Neural cell (in vitro differentiated cells): ENCODE data around the gene ARNT2. TPM values are rescaled to one million over a fixed set of nuclear protein-coding genes. Genes with fewer than 3 reads are reported as not detected.

Experiments used
- H2AFZ ChIP-seq: fragments of 200-600, 300-800 bp; sonication (generic), shearing (Covaris generic); 2 replicates; pipeline ENCODE4 v1.6.0; 2014; ENCODE audit warnings: low read depth, mild to moderate bottlenecking, antibody characterized with exemption, low read length, moderate library complexity
- H3F3A ChIP-seq: fragments of 200-600 bp; shearing (Covaris generic); 2 replicates; pipeline ENCODE4 v1.6.1; 2016; ENCODE audit warnings: mild to moderate bottlenecking, moderate library complexity, mixed read lengths, antibody characterized with exemption, low read length; ENCODE audit not compliant: insufficient read depth, poor library complexity, severe bottlenecking
- H3K27ac ChIP-seq: fragments of 200-600, 300-800 bp; sonication (generic), shearing (Covaris generic); 2 replicates; pipeline ENCODE4 v1.5.1; 2014; ENCODE audit warnings: mild to moderate bottlenecking, low read length, moderate library complexity
- H3K27me3 ChIP-seq: fragments of 300-800, 200-600 bp; sonication (generic), shearing (Covaris generic); 2 replicates; pipeline ENCODE4 v1.6.0; 2014; ENCODE audit warnings: mild to moderate bottlenecking, low read depth, low read length, moderate library complexity; ENCODE audit not compliant: insufficient read depth
- H3K36me3 ChIP-seq: fragments of 300-800, 200-600 bp; sonication (generic), shearing (Covaris generic); 2 replicates; pipeline ENCODE4 v1.5.1; 2014; ENCODE audit warnings: mild to moderate bottlenecking, antibody characterized with exemption, low read length, moderate library complexity; ENCODE audit not compliant: insufficient read depth
- H3K4me2 ChIP-seq: fragments of 300-800, 200-600 bp; sonication (generic), shearing (Covaris generic); 2 replicates; pipeline ENCODE4 v1.6.0; 2014; ENCODE audit warnings: mild to moderate bottlenecking, low read length
- H3K4me3 ChIP-seq: fragments of 300-800, 200-600 bp; sonication (generic), shearing (Covaris generic); 2 replicates; pipeline ENCODE4 v1.5.1; 2014; ENCODE audit warnings: mild to moderate bottlenecking, low read length, moderate library complexity
- H3K79me2 ChIP-seq: fragments of 200-600 bp; shearing (Covaris generic); replicated peaks from 2 replicates; pipeline ENCODE4 v1.6.0; 2014; ENCODE audit warnings: mild to moderate bottlenecking, low read length, moderate library complexity; ENCODE audit not compliant: insufficient read depth
- H3K9ac ChIP-seq: fragments of 300-800, 200-600 bp; sonication (generic), shearing (Covaris generic); 2 replicates; pipeline ENCODE4 v1.6.1; 2016; ENCODE audit warnings: mild to moderate bottlenecking, low read length, mixed read lengths
- H3K9me2 ChIP-seq: fragments of 200-600 bp; shearing (Covaris generic); 2 replicates; pipeline ENCODE4 v1.6.1; 2016; ENCODE audit warnings: mild to moderate bottlenecking, low read length, mixed read lengths; ENCODE audit not compliant: insufficient read depth
- H3K9me3 ChIP-seq: fragments of 200-600, 300-800 bp; sonication (generic), shearing (Covaris generic); 2 replicates; pipeline ENCODE4 v1.6.1; 2016; ENCODE audit warnings: mild to moderate bottlenecking, mixed run types, low read length, moderate library complexity, mixed read lengths
- H4K20me1 ChIP-seq: fragments of 200-600 bp; shearing (Covaris generic); 2 replicates; pipeline ENCODE4 v1.6.1; 2016; ENCODE audit warnings: mild to moderate bottlenecking, mixed run types; ENCODE audit not compliant: insufficient read depth
- EP300 ChIP-seq: fragments of 450-650 bp; conservative IDR thresholded peaks from 2 replicates; pipeline ENCODE4 v1.6.1; 2014; ENCODE audit warnings: antibody characterized with exemption, mild to moderate bottlenecking, moderate library complexity; ENCODE audit not compliant: poor library complexity, severe bottlenecking
- EZH2 ChIP-seq: fragments of 200-600, 300-800 bp; shearing (Covaris generic), sonication (generic); IDR thresholded peaks from 2 replicates; pipeline ENCODE4 v1.6.1; 2014; ENCODE audit warnings: antibody characterized with exemption, low read length, borderline replicate concordance, mild to moderate bottlenecking; ENCODE audit not compliant: insufficient read depth, poor library complexity, severe bottlenecking
- MXI1 ChIP-seq: fragments of 450-650 bp; conservative IDR thresholded peaks from 2 replicates; pipeline ENCODE4 v1.6.1; 2014; ENCODE audit warnings: antibody characterized with exemption, mild to moderate bottlenecking; ENCODE audit not compliant: poor library complexity, severe bottlenecking
- POLR2AphosphoS5 ChIP-seq: IDR thresholded peaks from 2 replicates; pipeline ENCODE4 v1.6.1; 2012
- RAD21 ChIP-seq: fragments of 450-650 bp; conservative IDR thresholded peaks from 2 replicates; pipeline ENCODE4 v1.6.1; 2014; ENCODE audit warnings: antibody characterized with exemption, mild to moderate bottlenecking, moderate library complexity
- SMC3 ChIP-seq: fragments of 450-650 bp; conservative IDR thresholded peaks from 2 replicates; pipeline ENCODE4 v1.6.1; 2014; ENCODE audit warnings: antibody characterized with exemption, mild to moderate bottlenecking, moderate library complexity; ENCODE audit not compliant: poor library complexity
- TAF1 ChIP-seq: IDR thresholded peaks from 2 replicates; pipeline ENCODE4 v1.6.1; 2012; ENCODE audit warnings: low read depth
- polyA plus RNA-seq: library from polyadenylated mRNA; depleted of rRNA; stranded (reverse); fragments of >200 nt; gene quantifications from 2 replicates; pipeline ENCODE4 v1.2.3, GENCODE V29; 2014
- TF ChIP-seq, protein P1 (sequence below): IDR thresholded peaks from 2 replicates; pipeline ENCODE4 v1.6.1; 2012; ENCODE audit warnings: borderline replicate concordance
- TF ChIP-seq, protein P2 (sequence below): fragments of 450-650 bp; IDR thresholded peaks from 2 replicates; pipeline ENCODE4 v1.5.1; 2014; ENCODE audit warnings: antibody characterized with exemption, mild to moderate bottlenecking, moderate library complexity; ENCODE audit not compliant: poor library complexity, severe bottlenecking

ARNT2 gene
- polyA plus RNA-seq, 1 donor from 2014 or later, result 41.2 TPM

DNA sequence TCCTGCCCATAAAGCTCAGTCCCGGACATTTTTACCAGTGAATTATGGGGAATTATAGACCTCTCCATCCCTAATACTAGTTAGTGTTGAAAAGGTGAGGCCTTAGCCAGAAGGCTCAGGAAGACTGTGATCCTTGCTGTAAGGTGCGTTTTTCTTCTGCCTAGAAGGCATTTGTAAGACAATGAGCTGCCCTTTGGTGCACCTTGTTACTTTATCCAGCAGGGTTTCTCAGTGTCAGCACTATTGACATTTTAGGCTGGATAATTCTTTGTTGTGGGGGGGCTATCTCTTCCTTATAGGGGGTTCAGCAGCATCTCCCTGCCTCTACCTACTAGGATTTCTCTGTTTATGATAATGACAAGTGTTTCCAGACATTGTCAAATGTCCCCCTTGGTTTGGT is 182.8 kb downstream of the ARNT2 start:
- Histone ChIP-seq H3K9ac (no peak overlapping the region), H3F3A (no peaks in the 10 kb centered on the region), H3K27me3 (no peaks in the 10 kb centered on the region), H3K27ac (no peak overlapping the region), H3K9me2 (no peaks in the 10 kb centered on the region), H3K4me3 (no peak overlapping the region), H3K36me3 (peaks cover 8% of the 10 kb centered on the region), H3K9me3 (no peaks in the 10 kb centered on the region), H2AFZ (no peak overlapping the region), H3K79me2 (no peaks in the 10 kb centered on the region), H3K4me2 (no peak overlapping the region), H4K20me1 (no peaks in the 10 kb centered on the region)
- TF ChIP-seq MXI1 (no peak), EZH2 (no peak), EP300 (no peak), POLR2AphosphoS5 (no peak), TAF1 (no peak), RAD21 (no peak), SMC3 (no peak)
- TF ChIP-seq, protein P1, sequence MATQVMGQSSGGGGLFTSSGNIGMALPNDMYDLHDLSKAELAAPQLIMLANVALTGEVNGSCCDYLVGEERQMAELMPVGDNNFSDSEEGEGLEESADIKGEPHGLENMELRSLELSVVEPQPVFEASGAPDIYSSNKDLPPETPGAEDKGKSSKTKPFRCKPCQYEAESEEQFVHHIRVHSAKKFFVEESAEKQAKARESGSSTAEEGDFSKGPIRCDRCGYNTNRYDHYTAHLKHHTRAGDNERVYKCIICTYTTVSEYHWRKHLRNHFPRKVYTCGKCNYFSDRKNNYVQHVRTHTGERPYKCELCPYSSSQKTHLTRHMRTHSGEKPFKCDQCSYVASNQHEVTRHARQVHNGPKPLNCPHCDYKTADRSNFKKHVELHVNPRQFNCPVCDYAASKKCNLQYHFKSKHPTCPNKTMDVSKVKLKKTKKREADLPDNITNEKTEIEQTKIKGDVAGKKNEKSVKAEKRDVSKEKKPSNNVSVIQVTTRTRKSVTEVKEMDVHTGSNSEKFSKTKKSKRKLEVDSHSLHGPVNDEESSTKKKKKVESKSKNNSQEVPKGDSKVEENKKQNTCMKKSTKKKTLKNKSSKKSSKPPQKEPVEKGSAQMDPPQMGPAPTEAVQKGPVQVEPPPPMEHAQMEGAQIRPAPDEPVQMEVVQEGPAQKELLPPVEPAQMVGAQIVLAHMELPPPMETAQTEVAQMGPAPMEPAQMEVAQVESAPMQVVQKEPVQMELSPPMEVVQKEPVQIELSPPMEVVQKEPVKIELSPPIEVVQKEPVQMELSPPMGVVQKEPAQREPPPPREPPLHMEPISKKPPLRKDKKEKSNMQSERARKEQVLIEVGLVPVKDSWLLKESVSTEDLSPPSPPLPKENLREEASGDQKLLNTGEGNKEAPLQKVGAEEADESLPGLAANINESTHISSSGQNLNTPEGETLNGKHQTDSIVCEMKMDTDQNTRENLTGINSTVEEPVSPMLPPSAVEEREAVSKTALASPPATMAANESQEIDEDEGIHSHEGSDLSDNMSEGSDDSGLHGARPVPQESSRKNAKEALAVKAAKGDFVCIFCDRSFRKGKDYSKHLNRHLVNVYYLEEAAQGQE, result no peak
- TF ChIP-seq, protein P2, sequence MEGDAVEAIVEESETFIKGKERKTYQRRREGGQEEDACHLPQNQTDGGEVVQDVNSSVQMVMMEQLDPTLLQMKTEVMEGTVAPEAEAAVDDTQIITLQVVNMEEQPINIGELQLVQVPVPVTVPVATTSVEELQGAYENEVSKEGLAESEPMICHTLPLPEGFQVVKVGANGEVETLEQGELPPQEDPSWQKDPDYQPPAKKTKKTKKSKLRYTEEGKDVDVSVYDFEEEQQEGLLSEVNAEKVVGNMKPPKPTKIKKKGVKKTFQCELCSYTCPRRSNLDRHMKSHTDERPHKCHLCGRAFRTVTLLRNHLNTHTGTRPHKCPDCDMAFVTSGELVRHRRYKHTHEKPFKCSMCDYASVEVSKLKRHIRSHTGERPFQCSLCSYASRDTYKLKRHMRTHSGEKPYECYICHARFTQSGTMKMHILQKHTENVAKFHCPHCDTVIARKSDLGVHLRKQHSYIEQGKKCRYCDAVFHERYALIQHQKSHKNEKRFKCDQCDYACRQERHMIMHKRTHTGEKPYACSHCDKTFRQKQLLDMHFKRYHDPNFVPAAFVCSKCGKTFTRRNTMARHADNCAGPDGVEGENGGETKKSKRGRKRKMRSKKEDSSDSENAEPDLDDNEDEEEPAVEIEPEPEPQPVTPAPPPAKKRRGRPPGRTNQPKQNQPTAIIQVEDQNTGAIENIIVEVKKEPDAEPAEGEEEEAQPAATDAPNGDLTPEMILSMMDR, result no peak

DNA sequence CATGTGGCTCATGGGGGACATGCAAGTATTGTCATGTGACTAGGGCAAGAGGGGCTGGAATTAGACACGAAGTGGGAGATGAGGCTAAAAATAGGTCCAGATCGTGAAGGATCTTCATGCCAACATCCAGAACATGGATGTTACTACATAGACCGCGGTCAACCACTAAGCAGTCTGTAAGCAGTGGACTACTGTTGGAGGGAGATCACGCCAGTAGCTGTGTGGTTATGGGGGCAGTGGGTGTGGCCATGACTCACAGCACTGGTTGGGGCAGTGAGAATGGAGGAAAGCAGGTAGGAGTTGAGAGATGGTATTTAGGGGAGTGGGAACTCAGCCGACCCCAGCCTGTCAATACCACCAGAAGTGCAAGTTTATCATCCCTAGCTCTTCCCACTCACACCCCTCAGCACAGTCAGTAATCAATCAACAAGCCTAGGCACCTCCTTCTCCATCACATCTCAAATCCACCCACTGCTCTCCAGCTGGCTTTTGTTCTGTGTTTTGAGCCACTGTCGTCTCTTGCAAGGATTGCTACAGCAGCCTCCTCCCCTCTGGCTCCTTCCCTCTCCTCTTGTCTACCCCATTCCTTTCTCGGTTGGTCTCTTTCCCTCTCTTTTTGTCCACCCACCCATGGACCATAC is 183.8 kb downstream of the ARNT2 start:
- Histone ChIP-seq H3K79me2 (no peaks in the 10 kb centered on the region), H3K9ac (no peak overlapping the region), H3K36me3 (peaks cover 8% of the 10 kb centered on the region), H3K27ac (no peak overlapping the region), H3K9me3 (no peaks in the 10 kb centered on the region), H2AFZ (no peak overlapping the region), H3K4me2 (no peak overlapping the region), H3K4me3 (no peak overlapping the region), H4K20me1 (no peaks in the 10 kb centered on the region), H3F3A (no peaks in the 10 kb centered on the region), H3K27me3 (no peaks in the 10 kb centered on the region), H3K9me2 (no peaks in the 10 kb centered on the region)
- TF ChIP-seq MXI1 (no peak), POLR2AphosphoS5 (no peak), TAF1 (no peak), SMC3 (no peak), EP300 (no peak), RAD21 (no peak), EZH2 (no peak)
- TF ChIP-seq, protein P1, result no peak
- TF ChIP-seq, protein P2, result no peak
